H1 (cell line): ENCODE data around the gene BAX. TPM values are rescaled to one million over a fixed set of nuclear protein-coding genes. Genes with fewer than 3 reads are reported as not detected.

Experiments used
- BACH1 ChIP-seq: IDR thresholded peaks from 2 replicates; pipeline ENCODE4 v1.6.1; 2012; ENCODE audit warnings: low read length, improper control_type of control experiment
- CBX5 ChIP-seq: fragments of 300-800, 300-1000 bp; sonication (generic); IDR thresholded peaks from 2 replicates; pipeline ENCODE4 v1.7.1; 2016; ENCODE audit warnings: antibody characterized with exemption, low read length, low read depth
- POLR2A ChIP-seq, 2 experiments: IDR thresholded peaks; 1 replicate in 1 of 2; 2 replicates in 1 of 2; pipeline ENCODE4 v1.6.1; 2011; ENCODE audit warnings: low read depth in 2 of 2, low read length in 2 of 2, mild to moderate bottlenecking in 2 of 2; ENCODE audit errors: control extremely low read depth in 1 of 2
- SAP30 ChIP-seq: fragments of 300-600 bp; sonication (generic); IDR thresholded peaks from 2 replicates; pipeline ENCODE4 v1.7.1; 2012; ENCODE audit warnings: low read length, moderate library complexity, mild to moderate bottlenecking, inconsistent platforms; ENCODE audit not compliant: insufficient read depth, insufficient replicate concordance
- SIX5 ChIP-seq: IDR thresholded peaks from 2 replicates; pipeline ENCODE4 v1.6.1; 2011; ENCODE audit warnings: mild to moderate bottlenecking, low read depth, low read length
- polyA plus RNA-seq, 7 experiments: library from polyadenylated mRNA; depleted of rRNA in 3 of 7; stranded (reverse) in 5 of 7; unstranded in 2 of 7; fragments of >200 nt in 5 of 7; fragments of 200-250 nt in 2 of 7; gene quantifications; 1 replicate in 5 of 7; 2 replicates in 1 of 7; 4 replicates in 1 of 7; pipeline versions ENCODE4 v1.2.1 to v1.2.3, GENCODE V29; 2011 to 2013; ENCODE audit warnings: missing spikeins in 2 of 7, mixed read lengths in 2 of 7
- total RNA-seq: library from RNA; stranded (reverse); fragmentation: NEBNext Ultra II Directional; extraction: Animal tissue kit (Norgen Biotek cat#: 25700); gene quantifications from 2 replicates; pipeline ENCODE4 v1.2.1, GENCODE V29; 2021

Gene BAX
- total and polyA plus RNA-seq, 2 of the 8 experiments (the other 6 are each of a cell fraction or from before 2014, with no cell fraction given) = 257 to 346 TPM

DNA sequence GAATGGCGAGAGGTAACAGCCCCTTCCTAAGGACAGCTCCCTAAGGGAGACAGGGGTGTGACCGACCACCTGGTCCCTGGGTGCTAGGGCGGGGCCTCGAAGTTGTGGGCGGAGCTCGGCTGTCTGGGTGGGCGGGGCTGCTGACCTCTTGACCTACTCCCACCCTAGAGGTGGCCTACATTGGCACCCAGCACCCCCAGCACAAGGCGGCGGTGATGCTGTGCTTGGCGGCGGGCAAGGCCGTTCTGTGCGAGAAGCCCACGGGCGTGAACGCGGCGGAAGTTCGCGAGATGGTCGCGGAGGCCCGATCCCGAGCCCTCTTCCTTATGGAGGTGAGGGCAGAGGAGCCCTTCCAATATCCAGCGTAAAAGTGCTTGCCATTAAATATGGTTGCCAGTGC is 18.8 kb upstream of the BAX start (continued):
- TF ChIP-seq BACH1 = no peak
- TF ChIP-seq SIX5 = no peak
- no peak for TF ChIP-seq CBX5
- TF ChIP-seq POLR2A (IDR thresholded peaks at IDR 0.05; ENCODE audit: control extremely low read depth in 1 of 2, low read depth in 2 of 2, low read length in 2 of 2) = no peak
- TF ChIP-seq SAP30 = no peak
